Body of pancreas (tissue), 4 donors: ENCODE measurements around the gene CCNL2.

Experiments
- POLR2A ChIP-seq, 3 donors: fragments of 450-650 bp; IDR thresholded peaks; one replicate each; pipeline ENCODE4 v1.6.1; 2016; ENCODE audit warnings: antibody characterized with exemption in 3 of 3, mild to moderate bottlenecking in 2 of 3
- TF ChIP-seq, protein P1 (sequence below), 7 experiments: fragments of 450-650 bp in 4 of 7; fragments of 200-600 bp in 3 of 7; sonication (generic) in 3 of 7; IDR thresholded peaks; one replicate each; pipeline ENCODE4 v1.5.1; 2016 to 2019; ENCODE audit warnings: antibody characterized with exemption in 7 of 7

DNA sequence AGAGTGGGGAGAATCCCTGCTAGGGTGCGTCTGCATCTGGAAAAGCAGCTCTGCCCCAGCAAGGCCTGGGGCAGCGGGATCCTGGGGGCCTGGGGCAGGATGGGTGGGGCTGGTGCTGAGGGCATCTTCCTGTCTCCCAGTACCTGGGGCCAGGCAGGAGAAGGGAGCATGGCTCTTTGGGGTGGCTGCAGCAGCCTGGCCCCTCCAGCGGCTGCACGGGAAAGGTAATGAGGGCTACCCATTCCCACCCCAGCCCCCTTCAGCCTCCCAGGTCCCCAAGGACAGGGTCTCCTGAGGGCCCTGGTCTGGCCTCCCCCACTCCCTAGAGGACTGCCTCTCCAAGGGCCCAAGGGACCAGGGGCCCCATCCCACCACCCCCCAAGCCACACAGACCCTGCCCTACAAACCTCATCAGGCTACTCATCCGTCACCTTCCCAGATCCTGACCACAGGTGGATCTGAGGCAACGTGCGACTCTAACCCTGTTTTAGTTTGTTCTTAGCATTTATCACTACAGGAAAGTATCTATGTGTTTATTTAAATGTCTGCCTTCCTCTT lies 22.9 kb upstream of the CCNL2 start:
- TF ChIP-seq, protein P1, sequence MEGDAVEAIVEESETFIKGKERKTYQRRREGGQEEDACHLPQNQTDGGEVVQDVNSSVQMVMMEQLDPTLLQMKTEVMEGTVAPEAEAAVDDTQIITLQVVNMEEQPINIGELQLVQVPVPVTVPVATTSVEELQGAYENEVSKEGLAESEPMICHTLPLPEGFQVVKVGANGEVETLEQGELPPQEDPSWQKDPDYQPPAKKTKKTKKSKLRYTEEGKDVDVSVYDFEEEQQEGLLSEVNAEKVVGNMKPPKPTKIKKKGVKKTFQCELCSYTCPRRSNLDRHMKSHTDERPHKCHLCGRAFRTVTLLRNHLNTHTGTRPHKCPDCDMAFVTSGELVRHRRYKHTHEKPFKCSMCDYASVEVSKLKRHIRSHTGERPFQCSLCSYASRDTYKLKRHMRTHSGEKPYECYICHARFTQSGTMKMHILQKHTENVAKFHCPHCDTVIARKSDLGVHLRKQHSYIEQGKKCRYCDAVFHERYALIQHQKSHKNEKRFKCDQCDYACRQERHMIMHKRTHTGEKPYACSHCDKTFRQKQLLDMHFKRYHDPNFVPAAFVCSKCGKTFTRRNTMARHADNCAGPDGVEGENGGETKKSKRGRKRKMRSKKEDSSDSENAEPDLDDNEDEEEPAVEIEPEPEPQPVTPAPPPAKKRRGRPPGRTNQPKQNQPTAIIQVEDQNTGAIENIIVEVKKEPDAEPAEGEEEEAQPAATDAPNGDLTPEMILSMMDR (IDR thresholded peaks at IDR 0.05) = no peak
- TF ChIP-seq POLR2A (IDR thresholded peaks at IDR 0.05) = no peak
